Iris pigment epithelial cell (primary cell): ENCODE data around the gene FIGLA.
"Not testable (repeated sequence)": the region's sequence is repeated elsewhere in the genome, so short reads cannot be mapped to it uniquely, and the experiment has no call there.

Experiments
- DNase-seq: peaks from one replicate; pipeline ENCODE4 v3.0.0-alpha.2; 2011; ENCODE audit warnings: low read depth

FIGLA gene

DNA sequence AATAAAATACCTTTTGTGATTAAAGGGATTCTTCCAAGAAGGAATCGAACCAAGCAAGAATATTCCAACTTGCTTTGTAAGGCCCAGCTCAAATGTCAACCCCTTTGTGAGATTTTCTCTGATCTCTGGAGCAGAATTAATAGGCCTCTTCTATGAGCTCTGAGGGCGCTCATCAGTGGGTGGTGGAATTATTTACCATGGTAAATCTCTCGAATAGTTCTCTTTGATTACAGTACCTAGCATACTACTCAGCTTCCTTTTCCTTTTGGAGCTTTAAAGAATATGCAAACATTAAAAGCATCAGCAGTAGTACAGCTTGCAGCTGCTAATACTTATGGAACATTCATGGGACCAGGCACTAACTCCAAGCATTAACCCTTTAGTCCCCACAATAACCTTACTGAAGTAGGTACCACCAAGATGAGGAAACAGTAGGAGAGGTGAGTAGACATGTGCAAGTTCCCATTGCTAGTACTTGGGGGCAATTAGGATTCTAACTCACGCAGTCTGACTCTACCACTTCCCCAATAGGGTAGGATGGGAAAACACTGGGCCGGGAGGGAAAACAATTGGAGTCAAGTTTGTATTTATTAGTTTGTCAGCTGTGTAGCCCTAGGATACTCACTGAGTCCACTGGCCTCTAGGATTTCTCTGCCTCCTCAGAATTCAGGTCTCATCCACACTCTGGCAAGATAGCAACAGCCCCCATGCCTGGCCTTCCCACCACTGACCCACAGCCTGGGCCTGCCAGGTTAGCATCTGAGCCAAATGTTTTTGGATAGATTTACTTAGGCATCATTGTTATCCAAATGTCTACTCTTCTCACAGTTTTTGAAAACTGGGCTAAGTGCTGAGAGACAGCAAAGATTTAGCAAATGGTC, 44.1 kb downstream of the FIGLA start:
- DNase-seq: no peak

DNA sequence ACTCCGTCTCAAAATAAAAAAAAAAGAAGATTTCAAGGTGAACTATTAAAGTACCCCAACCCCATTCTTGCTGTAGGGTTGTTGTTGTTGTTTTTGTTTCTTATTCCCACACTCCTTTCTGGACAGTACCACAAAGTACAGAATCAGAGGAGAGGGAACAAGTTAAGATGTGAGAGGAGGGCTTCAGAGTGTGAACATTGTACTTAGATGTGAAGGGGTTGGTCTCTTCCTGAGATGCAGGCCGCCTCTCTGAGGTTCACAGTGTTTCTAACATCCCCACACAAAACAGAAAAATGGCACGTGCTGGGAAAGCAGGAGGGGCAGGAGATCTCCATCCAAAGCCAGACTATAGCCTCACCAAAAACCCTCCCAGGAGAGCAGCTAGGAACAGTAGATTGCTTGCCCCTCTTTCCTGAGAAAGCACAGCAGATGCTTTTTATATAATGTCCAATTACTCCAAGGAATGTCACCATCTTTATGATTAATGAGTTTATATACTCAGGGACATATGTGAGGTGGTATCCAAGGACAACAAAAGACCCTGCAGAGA, 45.1 kb downstream of the FIGLA start:
- DNase-seq: no peak

DNA sequence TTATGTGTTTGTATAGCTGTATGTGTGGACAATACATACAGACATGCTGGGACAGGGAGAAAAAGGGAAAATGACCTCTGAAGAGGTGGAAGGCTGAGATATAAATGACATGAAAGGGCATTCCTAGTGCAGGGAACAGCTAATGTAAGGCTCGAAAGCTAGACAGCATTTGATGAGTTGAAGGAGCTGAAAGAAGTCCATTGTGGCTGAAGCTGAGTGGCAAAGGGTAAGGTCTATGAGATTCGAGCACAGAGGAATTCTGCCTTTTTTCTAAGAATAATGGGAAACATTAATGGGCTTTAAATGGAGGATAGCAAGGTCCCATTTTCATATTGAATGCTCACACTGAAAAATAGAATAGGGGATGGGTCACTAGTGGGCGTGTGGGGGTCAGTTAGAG, 46.0 kb downstream of the FIGLA start:
- DNase-seq: no peak

DNA sequence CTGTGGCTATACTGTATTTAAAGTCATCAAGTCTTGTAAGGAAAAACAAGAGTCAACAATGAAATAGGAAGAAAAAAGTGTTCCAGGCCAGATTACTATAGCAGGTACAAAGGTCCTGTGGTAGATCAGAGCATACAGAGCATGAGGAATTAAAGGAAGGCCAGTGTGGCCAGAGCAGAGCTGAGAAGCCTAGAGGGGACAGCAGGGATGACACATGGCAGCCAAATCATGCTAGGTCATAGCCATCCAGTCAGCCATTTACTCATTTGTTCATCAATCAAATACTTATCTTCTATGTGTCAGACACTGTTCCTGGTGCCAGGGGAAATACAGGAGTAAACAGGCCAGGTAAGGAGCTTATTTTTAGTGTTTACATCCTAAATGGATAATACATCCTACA, 46.8 kb downstream of the FIGLA start:
- DNase-seq: no peak

DNA sequence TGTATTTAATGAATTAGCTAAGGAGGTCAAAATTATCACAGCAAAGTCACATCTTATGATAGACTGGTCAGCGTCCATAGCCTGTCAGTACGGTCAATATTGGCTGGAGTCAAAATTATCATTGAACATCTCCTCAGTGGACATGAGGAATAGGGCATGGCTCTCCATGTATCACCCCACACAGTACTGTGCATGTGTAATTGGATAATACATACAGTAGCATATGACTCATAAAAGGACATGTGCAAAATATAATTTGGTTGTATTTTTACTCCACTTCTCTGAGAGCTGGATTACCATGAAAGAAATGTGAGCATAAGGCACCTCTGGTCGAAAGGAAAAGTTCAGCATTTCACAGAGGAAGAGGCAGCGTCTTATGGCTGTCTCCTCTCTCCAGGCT, 47.4 kb downstream of the FIGLA start:
- DNase-seq: no peak

DNA sequence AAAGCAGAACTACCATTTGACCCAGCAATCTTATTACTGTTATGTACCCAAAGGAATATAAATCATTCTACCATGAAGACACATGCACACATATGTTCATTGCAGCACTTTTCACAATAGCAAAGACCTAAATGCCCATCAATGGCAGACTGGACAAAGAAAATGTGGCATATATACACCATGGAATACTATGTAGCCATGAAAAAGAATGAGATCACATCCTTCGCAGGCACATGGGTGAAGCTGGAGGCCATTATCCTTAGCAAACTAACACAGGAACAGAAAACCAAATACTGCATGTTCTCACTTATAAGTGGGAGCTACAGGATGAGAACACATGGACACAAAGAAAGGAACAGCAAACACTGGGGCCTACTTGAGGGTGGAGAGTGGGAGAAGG, 51.0 kb downstream of the FIGLA start:
- DNase-seq: not testable (repeated sequence)

DNA sequence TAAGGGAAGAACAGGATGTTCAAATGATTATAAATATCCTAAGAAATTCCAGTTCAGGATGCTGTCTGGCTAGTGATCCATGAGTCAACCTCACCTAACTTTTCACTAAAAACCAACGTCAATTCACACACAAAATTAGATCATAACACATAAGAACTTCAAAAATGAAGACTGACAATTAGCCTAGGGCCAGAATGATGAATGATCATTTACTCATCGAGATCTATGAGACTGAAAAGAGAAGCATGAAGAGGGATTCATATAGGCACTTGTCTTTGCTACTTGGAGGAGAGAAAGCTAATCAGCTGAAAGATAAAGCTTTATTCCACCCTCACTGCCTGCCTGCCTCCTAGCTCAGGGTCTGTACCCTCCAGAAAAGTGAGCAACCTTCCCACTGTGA, 52.3 kb downstream of the FIGLA start:
- DNase-seq: no peak

DNA sequence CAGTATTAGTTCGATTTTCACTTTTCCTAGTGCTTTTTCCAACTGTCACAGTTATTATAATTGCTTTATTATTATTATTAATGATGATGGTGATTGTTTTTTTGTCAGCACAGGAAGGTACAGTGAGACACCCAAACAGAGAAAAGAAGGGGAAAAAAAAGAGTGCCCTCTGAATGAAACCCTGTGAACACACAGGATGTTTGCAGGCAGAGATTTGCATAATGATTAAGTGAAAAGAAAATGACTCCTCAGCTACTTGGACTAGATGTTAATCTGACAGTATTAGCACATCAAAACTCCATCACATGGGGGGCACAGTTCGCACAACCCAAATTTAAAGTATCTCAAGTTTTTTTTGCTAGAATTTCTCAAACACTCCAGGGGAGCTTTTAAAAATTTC, 55.4 kb downstream of the FIGLA start:
- DNase-seq: no peak

DNA sequence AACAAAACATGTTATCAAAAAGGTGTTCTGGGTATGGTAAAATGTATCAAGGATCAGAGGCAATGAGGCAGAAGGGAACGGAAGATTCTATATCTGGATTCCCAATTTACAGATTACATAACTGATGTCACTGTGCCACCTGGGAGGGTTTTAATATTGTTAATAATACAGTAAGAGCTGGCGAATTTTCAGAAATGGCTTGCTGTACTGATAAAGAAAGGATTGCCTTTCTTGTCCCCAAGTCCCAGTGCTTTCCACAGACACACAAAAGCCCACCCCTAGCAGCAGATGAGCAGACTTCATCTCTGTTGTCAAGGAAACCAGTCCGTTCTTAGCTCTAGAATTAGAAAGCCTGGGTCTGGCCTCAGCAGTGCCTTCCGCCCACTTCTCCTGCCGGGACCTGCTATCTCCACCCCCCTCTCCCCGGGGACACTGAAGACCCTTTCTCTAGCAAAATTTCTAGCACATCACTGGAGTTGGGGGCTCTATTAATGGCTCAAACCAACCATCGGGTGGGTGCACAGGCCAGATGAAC, 56.7 kb downstream of the FIGLA start:
- no peak for DNase-seq

DNA sequence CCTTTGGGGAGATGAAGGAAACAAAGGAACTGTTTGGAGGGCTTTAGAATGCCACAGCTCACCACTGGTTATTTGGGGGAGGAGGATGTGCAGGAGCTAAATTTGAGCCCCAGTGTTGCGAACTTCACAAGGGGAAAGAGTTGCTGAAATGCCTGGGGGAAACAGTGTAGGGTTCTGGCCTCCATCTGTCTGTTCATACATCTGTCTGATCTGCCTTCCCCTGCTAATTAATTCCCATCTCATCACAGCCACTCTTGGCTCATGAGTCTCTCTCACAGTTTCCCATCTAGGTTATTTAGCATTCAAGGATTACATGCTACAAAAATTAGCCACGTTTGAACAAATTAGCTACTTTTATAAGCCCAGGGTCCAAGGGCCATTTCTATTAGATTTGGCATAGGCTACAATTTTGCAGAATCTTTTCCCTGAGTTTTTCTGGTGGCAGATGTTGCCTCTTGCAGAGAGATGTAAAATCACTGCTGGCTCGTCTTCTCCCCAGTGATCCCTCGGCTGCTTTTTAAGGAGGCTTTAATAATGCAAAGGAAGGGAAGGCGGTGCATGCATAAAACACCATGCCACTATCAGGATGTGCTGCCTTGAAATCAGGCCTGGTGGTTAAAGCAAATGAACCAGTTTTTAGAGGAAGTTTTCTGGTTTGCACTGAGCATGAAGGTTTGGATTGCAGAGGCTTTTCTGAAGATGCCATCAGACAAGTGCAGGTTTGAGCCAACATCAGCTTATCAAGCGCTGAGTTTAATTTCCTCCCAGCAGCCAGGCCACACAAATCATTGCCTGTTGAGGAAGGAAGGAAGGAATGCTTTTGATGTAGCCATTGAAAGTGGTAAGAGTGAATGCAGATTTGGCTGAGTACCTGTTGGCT, 57.4 kb downstream of the FIGLA start:
- DNase-seq: no peak

DNA sequence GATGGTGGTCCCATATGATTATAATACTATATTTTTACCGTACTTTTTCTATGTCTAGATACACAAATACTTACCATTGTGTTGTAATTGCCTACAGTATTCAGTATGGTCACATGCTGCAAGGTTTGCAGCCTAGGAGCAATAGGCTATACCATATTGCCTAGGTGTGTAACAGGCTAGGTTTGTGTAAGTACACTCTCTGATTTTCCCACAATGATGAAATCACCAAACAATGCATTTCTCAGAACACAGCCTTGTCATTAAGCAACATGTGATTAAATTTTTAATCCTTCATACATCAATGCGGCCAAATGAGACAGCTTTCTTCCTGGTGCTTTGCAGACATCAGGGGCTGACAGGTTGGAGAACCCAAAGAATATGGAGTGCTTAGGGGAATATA, 59.7 kb downstream of the FIGLA start:
- no peak for DNase-seq

DNA sequence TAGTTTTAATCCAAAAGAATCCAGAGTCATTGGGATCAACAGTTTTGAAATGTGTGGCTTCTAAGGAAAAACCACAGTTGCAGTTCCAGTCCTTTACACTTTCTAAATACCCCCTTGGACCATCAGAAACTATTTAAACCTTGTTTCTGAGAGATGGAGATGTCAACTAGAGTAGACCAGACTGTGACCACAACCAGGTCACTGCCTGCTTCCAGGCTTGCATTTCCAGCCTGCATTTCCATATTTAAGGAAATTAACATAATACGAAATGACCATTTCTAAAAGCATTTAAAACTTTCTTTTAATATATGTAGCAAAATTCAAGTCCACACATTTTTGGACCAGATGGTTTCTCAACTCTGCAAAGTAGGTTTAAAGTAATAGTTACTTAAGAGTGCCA, 60.8 kb downstream of the FIGLA start:
- no peak for DNase-seq

DNA sequence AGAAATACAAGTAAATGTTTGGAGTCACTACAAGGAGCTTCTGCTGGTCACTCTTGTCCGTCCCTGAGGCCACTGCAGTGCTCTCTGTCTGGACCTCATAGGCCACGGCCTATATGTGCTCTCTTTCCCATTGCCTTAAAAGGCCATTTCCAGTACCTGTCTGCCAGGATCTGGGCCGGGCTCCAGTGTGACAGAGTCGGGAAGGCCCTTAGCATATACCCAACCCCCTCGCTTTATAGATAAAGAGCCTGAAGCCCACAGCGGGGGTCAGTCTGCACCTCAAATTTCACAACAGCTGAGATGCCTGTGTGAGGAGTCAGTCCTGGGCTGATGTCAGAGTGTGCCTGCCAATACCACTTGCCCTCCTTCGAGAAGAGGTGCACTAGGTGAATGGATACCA, 62.3 kb downstream of the FIGLA start:
- no peak for DNase-seq
